ENCODE measurements around the gene MEX3D.

- TF ChIP-seq CTCF (conservative IDR thresholded peaks at IDR 0.05): no peak
- no peak for TF ChIP-seq ZFX (IDR thresholded peaks at IDR 0.05)
Observed at GRCh38 chr19:1613808-1614570, 45.9 kb upstream of the MEX3D start.

All from C4-2B (cell line).